Activated naive CD8-positive, alpha-beta T cell treated with anti-CD3 and anti-CD28 coated beads for 36 hours (primary cell): ENCODE results near the gene NSMCE1. TPM values are rescaled to one million over a fixed set of nuclear protein-coding genes. Genes with fewer than 3 reads are reported as not detected.
A peak's percentile ranks its signal among the peaks of the same experiment; 100 is the strongest.

ENCODE experiments used
- DNase-seq: peaks from one replicate; pipeline ENCODE4 v3.0.0; 2021
- H3K27ac Mint-ChIP-seq: one replicate; pipeline ENCODE4 v1.8.0; 2022; ENCODE audit warnings: mild to moderate bottlenecking, moderate library complexity, mixed read lengths
- H3K27me3 Mint-ChIP-seq: one replicate; pipeline ENCODE4 v1.8.0; 2022; ENCODE audit warnings: mild to moderate bottlenecking, mixed read lengths
- H3K36me3 Mint-ChIP-seq: one replicate; pipeline ENCODE4 v1.8.0; 2021; ENCODE audit warnings: mild to moderate bottlenecking, mixed read lengths
- H3K4me1 Mint-ChIP-seq: one replicate; pipeline ENCODE4 v1.8.0; 2021; ENCODE audit warnings: mixed read lengths
- H3K4me3 Mint-ChIP-seq: one replicate; pipeline ENCODE4 v1.8.0; 2022; ENCODE audit warnings: mild to moderate bottlenecking, moderate library complexity, mixed read lengths
- H3K9me3 Mint-ChIP-seq: one replicate; pipeline ENCODE4 v1.8.0; 2022; ENCODE audit warnings: mixed read lengths
- total RNA-seq, 2 experiments: library from RNA; stranded (reverse); gene quantifications; one replicate each; pipeline ENCODE4 v1.2.3, GENCODE V29; 2021

The NSMCE1 gene
- total RNA-seq, 2 experiments from 2014 or later: 133 to 146 TPM

GRCh38 chr16:27245276-27246172 is 23.0 kb downstream of the NSMCE1 start:
- Mint-ChIP-seq H3K4me3 (no peak overlapping the region), H3K27me3 (no peaks in the 10 kb centered on the region), H3K36me3 (peaks cover 64% of the 10 kb centered on the region), H3K4me1 (peaks cover 84% of the 10 kb centered on the region), H3K9me3 (peaks cover 6% of the 10 kb centered on the region), H3K27ac (peak overlapping the region; percentile 74)
- peak; percentile 45 for DNase-seq

GRCh38 chr16:27244363-27244755 is 24.2 kb downstream of the NSMCE1 start:
- Mint-ChIP-seq H3K9me3 (peaks cover 6% of the 10 kb centered on the region), H3K36me3 (peaks cover 60% of the 10 kb centered on the region), H3K4me3 (peak overlapping the region; percentile 3), H3K27me3 (no peaks in the 10 kb centered on the region), H3K27ac (peak overlapping the region; percentile 54), H3K4me1 (peaks cover 84% of the 10 kb centered on the region)
- DNase-seq: no peak

- Mint-ChIP-seq H3K9me3 (peaks cover 6% of the 10 kb centered on the region), H3K4me1 (peaks cover 87% of the 10 kb centered on the region), H3K27ac (peak overlapping the region; percentile 54), H3K36me3 (peaks cover 61% of the 10 kb centered on the region), H3K4me3 (peak overlapping the region; percentile 3), H3K27me3 (no peaks in the 10 kb centered on the region)
- DNase-seq: no peak
Measured at GRCh38 chr16:27243725-27244362, 24.7 kb downstream of the NSMCE1 start.

GRCh38 chr16:27242868-27243590 is 25.5 kb downstream of the NSMCE1 start:
- peaks cover 61% of the 10 kb centered on the region for H3K36me3 Mint-ChIP-seq
- H3K4me1 Mint-ChIP-seq: peaks cover 90% of the 10 kb centered on the region
- H3K27ac Mint-ChIP-seq: peak overlapping the region; percentile 67
- peak overlapping the region; percentile 42 for H3K4me3 Mint-ChIP-seq
- DNase-seq: peak; percentile 36
- peaks cover 3% of the 10 kb centered on the region for H3K9me3 Mint-ChIP-seq
- H3K27me3 Mint-ChIP-seq: no peaks in the 10 kb centered on the region

- Mint-ChIP-seq H3K9me3 (no peaks in the 10 kb centered on the region), H3K27me3 (no peaks in the 10 kb centered on the region), H3K4me3 (peak overlapping the region; percentile 42), H3K36me3 (peaks cover 56% of the 10 kb centered on the region), H3K27ac (peak overlapping the region; percentile 62), H3K4me1 (peaks cover 89% of the 10 kb centered on the region)
- DNase-seq: no peak
Measured at GRCh38 chr16:27242398-27242797, 26.2 kb downstream of the NSMCE1 start.

- H3K4me1 Mint-ChIP-seq: peaks cover 89% of the 10 kb centered on the region
- H3K4me3 Mint-ChIP-seq: no peak overlapping the region
- DNase-seq: no peak
- no peaks in the 10 kb centered on the region for H3K27me3 Mint-ChIP-seq
- no peaks in the 10 kb centered on the region for H3K9me3 Mint-ChIP-seq
- H3K27ac Mint-ChIP-seq: no peak overlapping the region
- H3K36me3 Mint-ChIP-seq: peaks cover 50% of the 10 kb centered on the region
Measured at GRCh38 chr16:27241658-27242057, 26.9 kb downstream of the NSMCE1 start.

GRCh38 chr16:27240948-27241531 is 27.5 kb downstream of the NSMCE1 start:
- DNase-seq: no peak
- H3K36me3 Mint-ChIP-seq: peaks cover 49% of the 10 kb centered on the region
- no peaks in the 10 kb centered on the region for H3K9me3 Mint-ChIP-seq
- peaks cover 84% of the 10 kb centered on the region for H3K4me1 Mint-ChIP-seq
- H3K4me3 Mint-ChIP-seq: no peak overlapping the region
- H3K27me3 Mint-ChIP-seq: no peaks in the 10 kb centered on the region
- peak overlapping the region; percentile 99 for H3K27ac Mint-ChIP-seq

GRCh38 chr16:27239906-27240655 is 28.5 kb downstream of the NSMCE1 start:
- Mint-ChIP-seq H3K4me3 (no peak overlapping the region), H3K9me3 (no peaks in the 10 kb centered on the region), H3K36me3 (peaks cover 49% of the 10 kb centered on the region), H3K27me3 (no peaks in the 10 kb centered on the region), H3K27ac (peak overlapping the region; percentile 99), H3K4me1 (peaks cover 83% of the 10 kb centered on the region)
- no peak for DNase-seq

GRCh38 chr16:27239026-27239425 is 29.5 kb downstream of the NSMCE1 start:
- no peak overlapping the region for H3K4me3 Mint-ChIP-seq
- H3K27ac Mint-ChIP-seq: peak overlapping the region; percentile 99
- H3K36me3 Mint-ChIP-seq: peaks cover 44% of the 10 kb centered on the region
- DNase-seq: no peak
- peaks cover 84% of the 10 kb centered on the region for H3K4me1 Mint-ChIP-seq
- no peaks in the 10 kb centered on the region for H3K27me3 Mint-ChIP-seq
- H3K9me3 Mint-ChIP-seq: no peaks in the 10 kb centered on the region

GRCh38 chr16:27238591-27238990 is 30.0 kb downstream of the NSMCE1 start:
- Mint-ChIP-seq H3K9me3 (no peaks in the 10 kb centered on the region), H3K4me3 (peak overlapping the region; percentile 67), H3K27ac (peak overlapping the region; percentile 99), H3K27me3 (no peaks in the 10 kb centered on the region), H3K4me1 (peaks cover 84% of the 10 kb centered on the region), H3K36me3 (peaks cover 44% of the 10 kb centered on the region)
- no peak for DNase-seq

- Mint-ChIP-seq H3K27ac (peak overlapping the region; percentile 99), H3K9me3 (no peaks in the 10 kb centered on the region), H3K4me1 (peaks cover 85% of the 10 kb centered on the region), H3K4me3 (peak overlapping the region; percentile 67), H3K27me3 (no peaks in the 10 kb centered on the region), H3K36me3 (peaks cover 44% of the 10 kb centered on the region)
- peak; percentile 64 for DNase-seq
Measured at GRCh38 chr16:27238016-27238587, 30.5 kb downstream of the NSMCE1 start.

- Mint-ChIP-seq H3K27ac (peak overlapping the region; percentile 99), H3K4me1 (peaks cover 85% of the 10 kb centered on the region), H3K27me3 (no peaks in the 10 kb centered on the region), H3K36me3 (peaks cover 50% of the 10 kb centered on the region), H3K4me3 (peak overlapping the region; percentile 67), H3K9me3 (no peaks in the 10 kb centered on the region)
- peak; percentile 90 for DNase-seq
Measured at GRCh38 chr16:27237219-27238015, 31.2 kb downstream of the NSMCE1 start.

GRCh38 chr16:27236635-27237218 is 31.8 kb downstream of the NSMCE1 start:
- H3K36me3 Mint-ChIP-seq: peaks cover 55% of the 10 kb centered on the region
- H3K4me3 Mint-ChIP-seq: peak overlapping the region; percentile 56
- H3K9me3 Mint-ChIP-seq: no peaks in the 10 kb centered on the region
- DNase-seq: no peak
- H3K27ac Mint-ChIP-seq: peak overlapping the region; percentile 99
- peaks cover 87% of the 10 kb centered on the region for H3K4me1 Mint-ChIP-seq
- no peaks in the 10 kb centered on the region for H3K27me3 Mint-ChIP-seq
